Heart left ventricle (tissue), 16 donors: Measurements from ENCODE around the gene CDH13. TPM values are rescaled to one million over a fixed set of nuclear protein-coding genes. Genes with fewer than 3 reads are reported as not detected.

Experiments
- ATAC-seq, 4 donors: fragments of 200-7000 bp; cut with Tn5 transposase; one replicate each; pipeline ENCODE4 v1.9.1; 2020 to 2022; ENCODE audit warnings: moderate library complexity in 4 of 4, mild to moderate bottlenecking in 3 of 4, moderate number of reproducible peaks in 1 of 4
- DNase-seq, 5 donors: peaks; one replicate each; pipeline ENCODE4 v3.0.0-alpha.2; 2020
- H3K27ac ChIP-seq, 12 donors: fragments of 200-600 bp; sonication (generic) in 4 of 12; one replicate each; pipeline versions ENCODE4 v1.5.0 to v1.8.0; 2016 to 2022; ENCODE audit warnings: mild to moderate bottlenecking in 2 of 12
- H3K27me3 ChIP-seq, 9 donors: fragments of 200-600 bp; sonication (generic) in 2 of 9; one replicate each; pipeline versions ENCODE4 v1.5.1 to v1.8.0; 2016 to 2022; ENCODE audit warnings: mild to moderate bottlenecking in 3 of 9
- H3K36me3 ChIP-seq, 9 donors: fragments of 200-600 bp; sonication (generic) in 2 of 9; one replicate each; pipeline versions ENCODE4 v1.5.0 to v1.8.0; 2018 to 2022; ENCODE audit warnings: mild to moderate bottlenecking in 2 of 9
- H3K4me1 ChIP-seq, 12 donors: fragments of 200-600 bp; sonication (generic) in 4 of 12; one replicate each; pipeline versions ENCODE4 v1.5.0 to v1.8.0; 2016 to 2022; ENCODE audit warnings: mild to moderate bottlenecking in 3 of 12
- H3K4me3 ChIP-seq, 12 donors: fragments of 200-600 bp; sonication (generic) in 4 of 12; one replicate each; pipeline versions ENCODE4 v1.5.0 to v1.8.0; 2017 to 2022; ENCODE audit warnings: mild to moderate bottlenecking in 9 of 12, moderate library complexity in 4 of 12
- H3K9me3 ChIP-seq, 12 donors: fragments of 200-600 bp; sonication (generic) in 4 of 12; one replicate each; pipeline versions ENCODE4 v1.5.0 to v1.8.0; 2016 to 2022; ENCODE audit warnings: mild to moderate bottlenecking in 1 of 12
- POLR2A ChIP-seq, 2 donors: fragments of 450-650 bp; IDR thresholded peaks; one replicate each; pipeline ENCODE4 v1.6.1; 2017; ENCODE audit warnings: antibody characterized with exemption in 2 of 2, mild to moderate bottlenecking in 2 of 2, moderate library complexity in 2 of 2
- WGBS, 4 donors: extraction: QIAGEN DNeasy Blood & Tissue Kit in 2 of 4; methylation state at CpG; one replicate each; pipeline versions ENCODE4 v1.1.5 to v1.1.7; 2013 to 2018; 5-methylcytosine and 5-hydroxymethylcytosine counted together
- intact Hi-C, 10 donors: fragments of 100-400 bp; cut with DNase I; formaldehyde crosslinking; loops; one replicate each; pipeline versions ENCODE4 v1.11.1 to v1.14.2; 2022
- polyA plus RNA-seq, 2 donors: library from polyadenylated mRNA; stranded (reverse); fragments of 200-250 nt; gene quantifications; one replicate each; pipeline ENCODE4 v1.2.3, GENCODE V29; 2013
- total RNA-seq, 9 donors: library from RNA; depleted of rRNA in 2 of 9; stranded (reverse); fragments of >200 nt in 2 of 9; fragmentation: NEBNext Ultra II Directional in 3 of 9; extraction: Animal tissue kit (Norgen Biotek cat#: 25700) in 3 of 9; gene quantifications; one replicate each; pipeline versions ENCODE4 v1.1.0 to v1.2.4, GENCODE V29; 2016 to 2023
- TF ChIP-seq, protein P1 (sequence below), 12 donors: fragments of 200-600 bp; sonication (generic) in 4 of 12; IDR thresholded peaks; one replicate each; pipeline versions ENCODE4 v1.5.0 to v1.8.0; 2018 to 2022; ENCODE audit warnings: antibody characterized with exemption in 12 of 12, mild to moderate bottlenecking in 5 of 12
- donor health status: ischemic (EF 13 %, LVEDD 7.1; RV severe dilation, severe dysfunction).
- donor health status: healthy with polysubstance abuse.
- donor health status: DM: no; HTN: yes; CAD: no.
- donor health status: DM: no; HTN: no; CAD: no.
- donor health status: ischemic (EF 25% LVEDD 6.9; RV normal size, moderate dysfunction).
- donor health status: ischemic (EF 25% LVEDD 5.7; RV mildly dilated, moderate dysfunction).
- donor health status: healthy.
- donor health status: DM: yes; HTN: yes; CAD: no.
- donor health status: ischemic (EF 35%, LVEDD 5.7; RV mildly dilated, moderate dysfunction).
- donor health status: nonischemic (EF 11% LVEDD 7.7; RV severe dilation, severe dysfunction).
- donor health status: DM: yes; HTN: yes; CAD: no.
- donor health status: PGD.
- donor health status: ischemic (EF 29% LVEDD 5.4; RV normal size, mild dysfunction).
- donor health status: nonischemic (EF 23%, LVEDD 6.1; RV moderate dilation, normal function).

Gene CDH13
- total and polyA plus RNA-seq, 11 donors = 15.0 to 172 (median 137) TPM

DNA sequence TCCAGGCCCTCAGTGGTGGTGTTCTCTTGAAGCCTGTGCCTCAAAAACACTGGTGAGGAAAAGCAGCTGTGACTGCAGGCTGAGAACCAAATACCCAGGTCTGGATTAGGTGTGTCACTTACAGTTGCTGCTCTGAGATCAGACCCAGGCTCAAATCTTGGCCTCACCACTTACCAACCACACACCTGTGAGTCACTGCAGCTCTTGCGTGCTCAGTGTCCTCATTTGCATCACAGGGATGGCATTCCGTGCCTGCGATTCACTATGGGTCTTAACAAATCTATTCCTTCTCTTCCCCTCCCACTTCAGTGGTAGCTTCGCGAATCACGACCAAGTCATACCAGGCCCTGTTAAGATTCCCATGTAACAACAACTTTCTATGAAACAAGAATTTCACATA lies 947.6 kb downstream of the CDH13 start:
- WGBS, 4 donors = 80 to 92% (median 87%) methylated on average over 6 of the region's 6 CpGs
- Histone ChIP-seq H3K27me3 (no peaks in the 10 kb centered on the region), H3K36me3 (no peaks in the 10 kb centered on the region), H3K9me3 (peaks cover 0 to 15% (median 0%) of the 10 kb centered on the region in 12 donors), H3K4me1 (no peaks in the 10 kb centered on the region), H3K27ac (no peak overlapping the region), H3K4me3 (no peak overlapping the region)
- TF ChIP-seq, protein P1, sequence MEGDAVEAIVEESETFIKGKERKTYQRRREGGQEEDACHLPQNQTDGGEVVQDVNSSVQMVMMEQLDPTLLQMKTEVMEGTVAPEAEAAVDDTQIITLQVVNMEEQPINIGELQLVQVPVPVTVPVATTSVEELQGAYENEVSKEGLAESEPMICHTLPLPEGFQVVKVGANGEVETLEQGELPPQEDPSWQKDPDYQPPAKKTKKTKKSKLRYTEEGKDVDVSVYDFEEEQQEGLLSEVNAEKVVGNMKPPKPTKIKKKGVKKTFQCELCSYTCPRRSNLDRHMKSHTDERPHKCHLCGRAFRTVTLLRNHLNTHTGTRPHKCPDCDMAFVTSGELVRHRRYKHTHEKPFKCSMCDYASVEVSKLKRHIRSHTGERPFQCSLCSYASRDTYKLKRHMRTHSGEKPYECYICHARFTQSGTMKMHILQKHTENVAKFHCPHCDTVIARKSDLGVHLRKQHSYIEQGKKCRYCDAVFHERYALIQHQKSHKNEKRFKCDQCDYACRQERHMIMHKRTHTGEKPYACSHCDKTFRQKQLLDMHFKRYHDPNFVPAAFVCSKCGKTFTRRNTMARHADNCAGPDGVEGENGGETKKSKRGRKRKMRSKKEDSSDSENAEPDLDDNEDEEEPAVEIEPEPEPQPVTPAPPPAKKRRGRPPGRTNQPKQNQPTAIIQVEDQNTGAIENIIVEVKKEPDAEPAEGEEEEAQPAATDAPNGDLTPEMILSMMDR (IDR thresholded peaks at IDR 0.05) = no peak
- no peak for TF ChIP-seq POLR2A (IDR thresholded peaks at IDR 0.05)
- ATAC-seq (no peak), DNase-seq (no peak)
- intact Hi-C loops = no loop called here

DNA sequence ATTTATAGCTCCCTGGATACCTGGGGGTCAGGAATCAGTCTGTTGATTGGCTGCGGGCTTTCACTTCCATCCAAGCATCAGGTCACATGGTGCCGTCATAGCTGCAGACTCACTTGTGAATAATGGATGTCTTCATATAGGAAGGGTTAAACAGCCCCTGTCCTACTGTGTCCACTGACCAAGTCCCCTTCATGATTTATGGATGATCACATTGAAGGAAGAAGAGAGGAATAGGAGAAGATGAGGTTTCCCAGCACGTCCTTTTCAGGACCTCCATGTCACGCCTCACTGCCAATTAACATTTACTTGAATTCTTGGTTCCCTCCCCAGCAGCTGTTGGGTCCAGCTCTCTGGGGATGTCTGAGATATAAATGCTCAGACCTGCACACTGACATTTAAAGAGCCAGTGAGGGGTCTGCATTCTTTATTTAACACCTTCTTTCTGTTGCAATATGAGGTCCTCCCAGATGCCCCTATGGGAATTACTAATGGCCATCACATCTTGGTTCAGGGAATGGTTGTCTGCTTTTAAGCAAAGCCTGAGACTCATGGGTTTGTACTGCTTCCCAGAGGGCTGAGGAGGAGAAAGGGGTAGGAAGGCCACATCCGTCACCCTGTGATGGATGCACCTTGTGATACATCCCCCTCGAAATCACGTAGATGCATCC lies 950.4 kb downstream of the CDH13 start:
- intact Hi-C loops = no loop called here
- DNase-seq (no peak), ATAC-seq (no peak)
- no peak for TF ChIP-seq POLR2A (IDR thresholded peaks at IDR 0.05)
- TF ChIP-seq, protein P1 (IDR thresholded peaks at IDR 0.05) = no peak
- Histone ChIP-seq H3K36me3 (no peaks in the 10 kb centered on the region), H3K27me3 (no peaks in the 10 kb centered on the region), H3K9me3 (peaks cover 0 to 15% (median 0%) of the 10 kb centered on the region in 12 donors), H3K27ac (no peak overlapping the region), H3K4me1 (no peaks in the 10 kb centered on the region), H3K4me3 (no peak overlapping the region)
- 92 to 95% (median 94%) methylated on average over 7 of the region's 7 CpGs for WGBS, 4 donors

DNA sequence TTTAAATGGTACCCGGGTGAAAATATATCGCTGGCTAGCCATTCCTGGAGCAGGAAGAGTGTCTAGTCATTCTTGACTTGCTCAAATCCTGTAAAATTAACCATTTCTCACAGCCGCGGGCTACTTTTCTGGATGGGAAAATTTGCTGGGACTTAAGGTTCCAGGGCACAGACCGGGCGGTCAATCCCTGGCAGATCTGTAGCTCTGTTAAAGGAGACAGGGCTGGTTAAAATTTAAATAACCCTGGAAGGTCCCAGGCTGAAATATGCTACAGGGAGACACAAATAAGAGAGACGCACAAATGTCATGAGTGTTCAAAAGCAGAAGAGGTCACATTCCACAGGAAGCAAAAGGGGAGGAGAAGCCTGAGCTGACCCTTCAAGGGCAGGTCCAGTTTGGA lies 951.4 kb downstream of the CDH13 start:
- H3K9me3 ChIP-seq = peaks cover 0 to 15% (median 0%) of the 10 kb centered on the region in 12 donors
- DNase-seq = no peak
- no peaks in the 10 kb centered on the region for H3K27me3 ChIP-seq
- H3K27ac ChIP-seq = no peak overlapping the region
- intact Hi-C loops = no loop called here
- ATAC-seq = no peak
- TF ChIP-seq, protein P1 (IDR thresholded peaks at IDR 0.05) = no peak
- no peak for TF ChIP-seq POLR2A (IDR thresholded peaks at IDR 0.05)
- no peak overlapping the region for H3K4me3 ChIP-seq
- WGBS, 4 donors = 81 to 95% (median 86%) methylated on average over 7 of the region's 7 CpGs
- no peaks in the 10 kb centered on the region for H3K4me1 ChIP-seq
- H3K36me3 ChIP-seq = no peaks in the 10 kb centered on the region

DNA sequence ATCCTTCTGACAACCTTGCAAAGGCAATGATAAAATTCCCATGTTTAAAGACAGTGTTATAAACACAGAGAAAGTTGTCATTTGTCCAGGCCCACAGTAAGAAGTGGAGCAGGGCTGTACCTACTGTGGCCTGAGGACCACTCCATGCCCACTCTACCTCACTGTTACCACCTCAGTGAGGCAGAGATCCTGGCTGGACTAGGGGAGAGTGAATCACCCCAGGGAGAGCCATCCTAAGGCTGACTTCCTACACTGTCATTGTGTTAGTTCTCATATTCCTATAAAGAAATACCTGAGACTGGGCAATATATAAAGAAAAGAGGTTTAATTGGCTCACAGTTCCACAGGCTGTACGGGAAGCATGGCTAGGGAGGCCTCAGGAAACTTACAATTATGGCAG lies 952.3 kb downstream of the CDH13 start:
- H3K4me1 ChIP-seq = no peaks in the 10 kb centered on the region
- no peak for DNase-seq
- TF ChIP-seq POLR2A (IDR thresholded peaks at IDR 0.05) = no peak
- TF ChIP-seq, protein P1 (IDR thresholded peaks at IDR 0.05) = no peak
- intact Hi-C loops = no loop called here
- 62 to 82% (median 71%) methylated on average over 1 of the region's 1 CpG for WGBS, 4 donors
- no peak overlapping the region for H3K27ac ChIP-seq
- no peaks in the 10 kb centered on the region for H3K27me3 ChIP-seq
- no peak for ATAC-seq
- no peak overlapping the region for H3K4me3 ChIP-seq
- H3K9me3 ChIP-seq = peaks cover 0 to 15% (median 0%) of the 10 kb centered on the region in 12 donors
- H3K36me3 ChIP-seq = no peaks in the 10 kb centered on the region
